Measurements from ENCODE around the gene TRPV2. TPM values are rescaled to one million over a fixed set of nuclear protein-coding genes. Genes with fewer than 3 reads are reported as not detected.

TRPV2 gene
- total and polyA plus RNA-seq, 9 of the 15 experiments (the other 6 are each of a cell fraction or from before 2014, with no cell fraction given), result 10.0 to 97.5 (median 30.3) TPM

- TF ChIP-seq ZSCAN32 (CRISPR knock-in tag; IDR thresholded peaks at IDR 0.05), result no peak
- no peak for TF ChIP-seq FOXJ3 (CRISPR knock-in tag; IDR thresholded peaks at IDR 0.05)
- TF ChIP-seq ARNT (IDR thresholded peaks at IDR 0.05), result 0 out of 4 replicates have a peak, but pooled peaks of 1 of the 2 experiments have one; percentile 36
- no peak for TF ChIP-seq ZNF24 (IDR thresholded peaks at IDR 0.05)
- TF ChIP-seq NCOR1 (IDR thresholded peaks at IDR 0.05), result peak; percentile 63
- TF ChIP-seq CBX3 (IDR thresholded peaks at IDR 0.05; ENCODE audit: borderline replicate concordance in 1 of 2, low read length in 2 of 2), result no peak
- no peak for TF ChIP-seq ZNF217 (CRISPR knock-in tag; IDR thresholded peaks at IDR 0.05)
- peak; percentile 70 for TF ChIP-seq ETV1 (tag; conservative IDR thresholded peaks at IDR 0.05; ENCODE audit: low read depth)
- TF ChIP-seq KDM1A (IDR thresholded peaks at IDR 0.05), result peak; percentile 55 to 56; a peak in 2 of 4 replicates
- peak; percentile 77 for TF ChIP-seq SMARCC2 (IDR thresholded peaks at IDR 0.05; ENCODE audit: low read depth)
- no peak for TF ChIP-seq ZFP36 (IDR thresholded peaks at IDR 0.05; ENCODE audit: low read depth, low read length, partially characterized antibody)
- no peak for TF ChIP-seq TAF9B (IDR thresholded peaks at IDR 0.05; ENCODE audit: partially characterized antibody)
- peak in 1 of 2 experiments; percentile 61 for TF ChIP-seq AFF1 (IDR thresholded peaks at IDR 0.05; ENCODE audit: low read depth in 1 of 2, partially characterized antibody in 2 of 2)
- no peak for TF ChIP-seq MYC (IDR thresholded peaks at IDR 0.05; ENCODE audit: low read depth, low read length)
- no peak for TF ChIP-seq MYC (CRISPR knock-in tag; IDR thresholded peaks at IDR 0.05; ENCODE audit: borderline replicate concordance, low read depth)
- no peak for TF ChIP-seq PPARD (CRISPR knock-in tag; IDR thresholded peaks at IDR 0.05)
- TF ChIP-seq LEF1 (IDR thresholded peaks at IDR 0.05), result peak; percentile 22; the same call in 1 of the 2 replicates
- no peak for TF ChIP-seq CHD4 (IDR thresholded peaks at IDR 0.05; ENCODE audit: insufficient read depth, insufficient replicate concordance, low read depth, low read length, poor library complexity, severe bottlenecking)
- no peak for TF ChIP-seq HMGN3 (IDR thresholded peaks at IDR 0.05; ENCODE audit: borderline replicate concordance, extremely low read depth, insufficient read length, low read depth, low read length)
- TF ChIP-seq TARDBP (IDR thresholded peaks at IDR 0.05), result no peak
- no peak for TF ChIP-seq KDM2B (CRISPR knock-in tag; IDR thresholded peaks at IDR 0.05)
- peak in 1 of 2 experiments; percentile 26 for TF ChIP-seq E2F6 (IDR thresholded peaks at IDR 0.05; ENCODE audit: borderline replicate concordance in 1 of 2, extremely low read depth in 1 of 2, insufficient read depth in 1 of 2, insufficient read length in 1 of 2, low read depth in 1 of 2, low read length in 1 of 2, poor library complexity in 1 of 2, severe bottlenecking in 1 of 2)
- no peak for TF ChIP-seq ZNF41 (CRISPR knock-in tag; conservative IDR thresholded peaks at IDR 0.05)
- peak; percentile 89 for TF ChIP-seq ARID1B (IDR thresholded peaks at IDR 0.05)
Observed at GRCh38 chr17:16419074-16419928, 3.9 kb downstream of the TRPV2 start (continued).
